Left lobe of liver (tissue), 2 donors: ENCODE measurements around the gene NUDT14. TPM values are rescaled to one million over a fixed set of nuclear protein-coding genes. Genes with fewer than 3 reads are reported as not detected.

ENCODE experiments used
- ATAC-seq: fragments of 200-7000 bp; cut with Tn5 transposase; one replicate; pipeline ENCODE4 v1.9.1; 2020; ENCODE audit warnings: mild to moderate bottlenecking, moderate library complexity
- DNase-seq: peaks from one replicate; pipeline ENCODE4 v3.0.0-alpha.2; 2020; ENCODE audit warnings: low spot score
- total RNA-seq: library from RNA; stranded (reverse); gene quantifications from one replicate; pipeline ENCODE4 v1.2.1, GENCODE V29; 2021
- donor health status: DM: no; HTN: no; CAD: no; lungs with moderate emphysema.
- donor health status: DM: no; HTN: yes; CAD: no.

NUDT14 gene
- total RNA-seq, 1 donor from 2014 or later, result 11.5 TPM

DNA sequence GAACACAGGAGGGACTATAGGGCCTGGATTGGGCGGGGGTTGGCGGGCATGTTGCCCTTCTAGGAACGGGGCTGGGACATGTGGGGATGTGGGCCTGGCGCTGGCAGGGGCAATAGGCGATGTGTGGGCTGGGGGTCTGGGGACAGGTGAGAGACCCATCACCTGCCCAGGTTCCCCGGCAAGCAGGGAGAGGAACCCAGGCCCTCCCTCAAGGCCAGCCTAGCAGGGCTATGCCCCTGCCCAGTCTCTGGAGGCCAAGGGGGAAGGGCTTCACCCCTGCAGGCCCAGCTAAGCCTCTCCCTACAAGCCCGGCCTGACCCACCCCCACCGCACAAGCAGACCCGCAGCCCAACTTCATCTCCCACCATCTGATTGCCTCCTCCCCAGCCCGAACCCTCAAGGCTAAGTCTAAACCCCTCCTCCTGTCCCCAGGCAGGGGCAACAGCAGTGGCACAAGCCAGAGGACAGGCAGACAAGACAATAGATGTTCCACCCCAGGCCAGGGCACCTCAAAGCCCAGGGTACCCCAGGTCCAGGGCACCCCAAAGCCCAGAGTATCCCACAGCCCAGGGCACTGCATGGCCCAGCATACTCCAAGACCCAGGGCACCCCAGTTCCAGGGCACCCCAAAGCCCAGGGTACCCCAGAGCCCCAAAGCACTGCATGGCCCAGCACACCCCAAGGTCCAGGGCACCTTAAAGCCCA lies 19.0 kb downstream of the NUDT14 start:
- ATAC-seq, result peak; percentile 37
- DNase-seq, result no peak

DNA sequence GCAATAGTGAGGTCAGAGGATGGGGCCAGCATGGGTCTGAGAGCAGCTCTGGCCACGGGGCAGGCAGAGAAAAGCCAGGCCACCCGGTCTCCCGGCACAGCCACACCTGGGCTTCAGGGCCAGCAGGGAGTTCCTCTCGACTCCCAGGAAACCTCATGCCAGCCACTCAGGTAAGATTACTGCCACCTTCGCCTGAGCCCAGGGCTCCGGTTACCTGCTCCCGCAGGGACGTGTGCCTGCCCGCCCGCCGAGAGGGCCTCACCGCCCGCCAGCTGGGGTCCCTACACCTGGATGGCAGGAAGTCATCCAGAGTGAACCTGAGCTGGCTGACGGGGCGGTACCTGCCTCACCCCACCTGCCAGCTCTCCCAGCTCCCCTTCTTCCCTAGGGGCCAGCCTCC lies 19.8 kb downstream of the NUDT14 start:
- no peak for DNase-seq
- no peak for ATAC-seq

DNA sequence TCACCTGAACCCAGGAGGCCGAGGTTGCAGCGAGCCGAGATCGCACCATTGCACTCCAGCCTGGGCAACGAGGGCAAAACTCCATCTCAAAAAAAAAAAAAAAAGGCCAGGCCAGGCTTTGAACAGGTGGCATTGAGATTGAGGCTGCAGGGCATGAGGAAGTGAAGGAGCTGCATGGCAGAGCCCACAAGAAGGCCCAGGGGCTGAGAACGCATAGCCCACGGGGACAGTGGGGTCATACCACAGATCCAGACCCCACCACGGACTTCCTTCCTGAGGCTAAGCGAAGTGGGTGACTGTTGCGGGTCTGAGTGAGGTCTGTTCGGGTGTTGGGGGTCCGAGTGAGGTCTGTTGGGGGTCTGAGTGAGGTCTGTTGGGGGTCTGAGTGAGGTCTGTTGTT lies 20.3 kb downstream of the NUDT14 start:
- no peak for DNase-seq
- ATAC-seq, result no peak

GRCh38 chr14:105159344-105159743 lies 21.8 kb downstream of the NUDT14 start:
- ATAC-seq, result no peak
- DNase-seq, result no peak

DNA sequence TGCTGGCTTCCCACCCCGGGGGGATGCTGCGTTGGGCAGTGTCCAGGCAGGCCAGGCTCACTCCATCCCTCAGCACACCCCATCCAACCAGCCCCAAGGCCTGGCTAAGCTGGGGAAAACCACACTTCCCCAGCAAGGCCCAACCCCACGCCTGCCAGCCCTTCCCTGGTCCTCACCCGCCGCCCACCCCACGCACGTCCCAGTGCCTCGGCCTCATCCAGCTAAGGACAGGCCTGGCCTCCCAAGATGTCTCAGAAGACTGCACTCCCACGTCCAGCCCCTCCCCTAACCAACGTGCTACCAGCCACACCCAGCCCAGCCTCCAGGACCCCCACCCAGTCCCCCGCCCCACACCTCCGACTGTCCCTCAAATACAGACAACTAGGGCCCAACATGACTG lies 22.3 kb downstream of the NUDT14 start:
- DNase-seq, result no peak
- ATAC-seq, result no peak

DNA sequence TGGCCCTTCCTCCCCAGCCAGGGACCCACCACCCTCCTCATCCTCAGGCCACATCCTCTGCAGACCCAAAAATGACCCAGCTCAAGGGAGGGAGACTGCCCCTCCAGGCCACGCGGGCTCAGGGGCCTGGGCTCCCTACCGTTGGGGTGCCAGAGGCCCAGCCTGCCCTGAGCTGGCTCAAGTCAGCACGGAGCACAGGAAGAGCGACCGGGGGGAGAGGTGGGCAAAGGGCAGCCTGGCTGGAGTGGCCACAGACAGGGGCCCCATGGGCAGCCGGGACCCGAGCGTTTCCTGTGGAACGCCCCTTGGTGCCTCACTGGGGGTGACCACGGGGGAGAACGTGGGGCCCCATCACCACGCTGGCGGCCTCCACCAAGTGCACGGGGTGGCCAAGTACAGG lies 23.2 kb downstream of the NUDT14 start:
- no peak for DNase-seq
- ATAC-seq, result no peak

- ATAC-seq (no peak), DNase-seq (no peak)
These were observed 24.4 kb downstream of the NUDT14 start for GRCh38 chr14:105156414-105157375.

GRCh38 chr14:105155681-105156413 lies 25.3 kb downstream of the NUDT14 start:
- no peak for DNase-seq
- ATAC-seq, result no peak

DNA sequence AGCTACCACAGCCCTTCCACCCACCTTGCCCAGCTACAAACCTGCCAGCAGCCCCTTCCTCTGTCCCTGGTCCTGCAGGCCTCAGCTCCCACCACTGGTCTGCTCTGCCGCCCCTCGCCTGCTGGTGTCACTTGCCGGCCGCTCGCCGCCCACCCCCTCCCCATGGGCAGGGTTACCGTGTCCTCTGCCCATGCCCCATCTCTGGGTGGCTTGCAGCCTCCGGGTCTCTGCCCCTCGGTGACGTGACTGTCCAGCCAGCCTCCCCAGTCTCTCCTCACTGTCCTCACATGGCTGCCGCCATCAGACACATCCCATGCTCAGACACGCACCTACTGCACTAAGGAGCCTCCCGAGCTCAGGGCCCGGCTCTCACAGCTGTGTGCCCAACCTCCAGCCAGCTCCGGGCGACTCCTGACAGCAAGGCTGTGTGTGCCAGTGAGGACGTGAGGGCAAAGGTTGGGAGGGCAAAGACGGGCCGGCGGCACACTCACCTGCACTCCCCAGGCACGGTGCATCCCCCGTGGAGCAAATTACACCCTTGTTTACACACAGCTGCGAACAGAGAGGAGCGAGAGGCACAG lies 26.0 kb downstream of the NUDT14 start:
- peak; percentile 78 for ATAC-seq
- no peak for DNase-seq

GRCh38 chr14:105154476-105154871 lies 26.6 kb downstream of the NUDT14 start:
- DNase-seq (no peak), ATAC-seq (no peak)

DNA sequence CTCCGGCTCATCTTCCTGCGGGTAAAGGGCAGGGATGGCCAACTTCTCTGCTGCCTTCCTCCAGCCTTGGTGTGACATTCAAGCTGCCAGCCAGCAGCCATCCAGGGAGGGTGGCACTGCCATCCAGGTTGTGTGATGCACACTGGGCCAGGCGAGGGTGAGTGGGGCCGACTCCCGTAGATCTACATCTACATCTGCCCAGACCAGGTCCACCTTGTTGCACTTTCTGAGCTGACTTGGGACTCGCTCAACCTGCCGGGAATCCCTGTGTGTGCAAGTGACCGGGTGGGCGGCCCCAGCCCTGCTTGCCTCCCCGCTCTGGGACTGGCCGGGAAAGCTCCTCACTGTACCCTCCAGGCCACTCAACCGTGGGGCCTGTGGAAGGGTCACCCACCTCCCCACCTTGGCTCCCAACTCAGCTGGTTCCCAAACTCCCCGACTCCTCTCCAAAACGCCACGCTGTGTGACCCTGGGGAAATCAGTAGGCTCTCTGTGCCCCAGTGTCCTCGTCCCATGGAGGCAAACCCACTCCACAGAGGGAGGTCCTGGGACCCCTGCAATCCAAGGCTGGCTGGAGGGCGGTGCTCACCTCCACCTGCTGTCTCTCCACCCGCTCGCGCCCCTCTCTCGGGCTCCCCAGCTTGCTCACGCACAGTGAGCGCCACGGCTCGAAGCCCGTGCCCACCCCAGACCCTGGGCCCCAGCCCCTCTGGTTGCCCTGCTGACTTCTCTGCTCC lies 27.2 kb downstream of the NUDT14 start:
- no peak for ATAC-seq
- DNase-seq, result no peak

DNA sequence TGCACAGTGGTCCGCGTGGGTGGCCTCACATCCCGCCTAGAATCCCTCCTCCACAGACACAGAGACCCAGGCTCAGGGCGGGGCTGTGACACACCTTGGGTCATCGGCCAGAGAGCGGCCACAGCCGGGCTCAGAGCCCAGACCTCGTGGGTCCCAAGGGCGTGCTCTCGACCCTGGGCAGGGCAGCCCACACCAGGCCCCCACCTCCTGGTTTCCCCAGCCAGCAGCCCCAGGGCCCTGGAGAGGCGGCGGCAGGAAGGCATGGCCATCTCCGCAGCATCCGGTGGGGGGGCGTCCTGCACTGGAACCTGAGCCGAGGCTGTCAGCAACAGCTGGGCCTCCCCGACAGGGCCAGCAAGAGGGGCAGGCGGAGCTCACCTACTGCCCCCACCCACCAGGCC lies 27.8 kb downstream of the NUDT14 start:
- no peak for ATAC-seq
- no peak for DNase-seq

- no peak for DNase-seq
These were observed 28.3 kb downstream of the NUDT14 start for GRCh38 chr14:105152794-105153241.

GRCh38 chr14:105151838-105152793 lies 29.0 kb downstream of the NUDT14 start:
- DNase-seq, result no peak
- no peak for ATAC-seq

More at GRCh38 chr14:105152794-105153241, 28.3 kb downstream of the NUDT14 start:
- no peak for ATAC-seq

- no peak for DNase-seq
These were observed 29.9 kb downstream of the NUDT14 start for GRCh38 chr14:105151084-105151837.

DNA sequence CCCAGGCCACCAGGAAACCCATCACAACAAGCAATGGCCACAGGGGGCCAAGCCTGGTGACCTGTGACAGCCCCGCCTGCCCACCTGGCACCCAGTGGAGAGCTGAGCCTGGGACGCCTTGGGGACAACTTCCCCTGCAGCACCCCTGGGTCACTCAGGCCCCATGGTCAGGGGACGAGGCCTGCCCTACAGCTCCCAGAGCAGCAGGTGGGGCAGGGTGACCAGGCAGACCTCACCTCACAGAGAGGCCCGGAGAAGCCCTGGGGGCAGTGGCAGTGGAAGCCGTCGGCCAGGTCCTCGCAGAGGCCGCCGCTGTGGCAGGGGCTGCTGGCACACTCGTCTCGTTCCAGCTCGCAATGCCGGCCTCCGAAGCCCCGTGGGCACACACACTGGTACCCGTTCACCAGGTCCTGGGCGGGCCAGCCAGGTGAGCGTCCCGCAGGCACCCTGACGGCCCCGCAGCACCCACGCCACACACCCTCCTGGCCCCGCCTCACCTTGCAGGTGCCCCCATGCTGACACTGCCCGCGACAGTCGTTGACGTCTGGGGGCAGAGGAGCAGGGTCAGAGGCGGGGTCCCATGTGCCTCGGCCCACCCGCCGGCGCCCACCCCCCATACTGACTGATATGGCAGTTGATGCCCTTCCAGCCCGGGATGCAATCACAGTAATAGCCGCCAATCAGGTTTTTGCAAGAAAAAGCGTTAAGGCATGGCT lies 30.6 kb downstream of the NUDT14 start:
- DNase-seq (no peak), ATAC-seq (no peak)

More at GRCh38 chr14:105151084-105151837, 29.9 kb downstream of the NUDT14 start:
- no peak for ATAC-seq

DNA sequence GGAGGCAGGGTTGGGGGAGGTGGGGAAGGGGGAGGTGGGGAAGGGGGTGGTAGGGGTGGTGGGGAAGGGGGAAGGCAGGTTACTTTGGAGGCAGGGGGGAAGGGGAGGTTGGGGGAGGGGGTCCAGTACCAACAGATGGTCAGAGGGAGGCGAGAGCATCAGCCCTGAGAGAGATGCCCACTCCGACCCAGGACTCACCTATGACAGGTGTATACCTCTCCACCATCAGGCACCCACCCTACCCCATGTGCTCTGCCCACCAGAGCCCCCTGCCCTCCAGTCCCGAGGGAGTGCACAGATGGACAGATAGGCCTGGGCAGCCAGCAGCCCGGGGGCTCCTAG lies 31.1 kb downstream of the NUDT14 start:
- DNase-seq, result no peak
- no peak for ATAC-seq
